IgD-negative memory B cell (primary cell): ENCODE results near the gene BCS1L. TPM values are rescaled to one million over a fixed set of nuclear protein-coding genes. Genes with fewer than 3 reads are reported as not detected.

Experiments
- polyA plus RNA-seq: library from polyadenylated mRNA; unstranded; fragments of 300-500 nt; fragmentation: Illumina TruSeq; gene quantifications from one replicate; pipeline ENCODE4 v1.2.3, GENCODE V29; 2021

Gene BCS1L
- polyA plus RNA-seq, 1 donor from 2014 or later = 21.2 TPM

Other genes with a start within 250 kb of the BCS1L start
- 0.28 TPM for gene VIL1, start 240.6 kb upstream of the BCS1L start, polyA plus RNA-seq
- gene USP37, start 91.3 kb upstream of the BCS1L start, polyA plus RNA-seq = 9.8 TPM
- gene CNOT9, start 90.8 kb upstream of the BCS1L start, polyA plus RNA-seq = 16.7 TPM
- gene PLCD4, start 51.8 kb upstream of the BCS1L start, polyA plus RNA-seq = 0.40 TPM
- 21.1 TPM for gene ZNF142, start 60 bp upstream of the BCS1L start, polyA plus RNA-seq
- gene RNF25, start 12.3 kb downstream of the BCS1L start, polyA plus RNA-seq = 23.4 TPM
- 4.8 TPM for gene STK36, start 12.4 kb downstream of the BCS1L start, polyA plus RNA-seq
- gene TTLL4, start 51.2 kb downstream of the BCS1L start, polyA plus RNA-seq = 14.5 TPM
- gene CYP27A1, start 122.5 kb downstream of the BCS1L start, polyA plus RNA-seq = 0.83 TPM
- not detected for gene PRKAG3, start 172.1 kb downstream of the BCS1L start, polyA plus RNA-seq
- 0.86 TPM for gene WNT6, start 200.1 kb downstream of the BCS1L start, polyA plus RNA-seq
- 2.4 TPM for gene WNT10A, start 221.2 kb downstream of the BCS1L start, polyA plus RNA-seq